Fibroblast of lung (primary cell): Measurements from ENCODE around the gene FHIT. TPM values are rescaled to one million over a fixed set of nuclear protein-coding genes. Genes with fewer than 3 reads are reported as not detected.

Experiments used
- DNase-seq, 2 donors: peaks; one replicate each; pipeline versions ENCODE4 v3.0.0 to v3.0.0-alpha.2; 2010; ENCODE audit warnings: low read depth in 2 of 2
- H2AFZ ChIP-seq: 2 replicates; pipeline ENCODE4 v1.5.1; 2012; ENCODE audit warnings: low read length, control low read depth, inconsistent platforms
- H3K27ac ChIP-seq: 2 replicates; pipeline ENCODE4 v1.5.1; 2011; ENCODE audit warnings: low read length, control low read depth; ENCODE audit not compliant: insufficient read depth
- H3K27me3 ChIP-seq: 2 replicates; pipeline ENCODE4 v1.5.1; 2011; ENCODE audit warnings: mild to moderate bottlenecking, low read length; ENCODE audit not compliant: control insufficient read depth, insufficient read depth
- H3K36me3 ChIP-seq: 2 replicates; pipeline ENCODE4 v1.5.1; 2011; ENCODE audit warnings: low read length; ENCODE audit not compliant: control insufficient read depth, insufficient read depth
- H3K4me1 ChIP-seq: 2 replicates; pipeline ENCODE4 v1.5.1; 2011; ENCODE audit warnings: low read length; ENCODE audit not compliant: control insufficient read depth, insufficient read depth; ENCODE audit errors: extremely low read depth
- H3K4me2 ChIP-seq: 2 replicates; pipeline ENCODE4 v1.5.1; 2011; ENCODE audit warnings: low read length, control low read depth; ENCODE audit not compliant: insufficient read depth; ENCODE audit errors: extremely low read depth
- H3K4me3 ChIP-seq, 4 experiments: fragments of 200-600 bp in 1 of 4; sonication (generic) in 1 of 4; replicated peaks in 1 of 4; 2 replicates each; pipeline ENCODE4 v1.5.1; 2011 to 2016; ENCODE audit warnings: low read length in 4 of 4, low read depth in 3 of 4, mild to moderate bottlenecking in 3 of 4, control low read depth in 2 of 4, inconsistent platforms in 1 of 4, mixed read lengths in 1 of 4; ENCODE audit not compliant: insufficient read depth in 1 of 4; ENCODE audit errors: control extremely low read depth in 1 of 4
- H3K79me2 ChIP-seq: 2 replicates; pipeline ENCODE4 v1.5.1; 2012; ENCODE audit warnings: mild to moderate bottlenecking, low read length, inconsistent platforms; ENCODE audit not compliant: control insufficient read depth, insufficient read depth
- H3K9ac ChIP-seq: 2 replicates; pipeline ENCODE4 v1.5.1; 2011; ENCODE audit warnings: mild to moderate bottlenecking, low read length, control low read depth; ENCODE audit not compliant: insufficient read depth
- H3K9me3 ChIP-seq: 2 replicates; pipeline ENCODE4 v1.5.1; 2012; ENCODE audit warnings: low read depth, low read length; ENCODE audit not compliant: control insufficient read depth, insufficient read depth
- H4K20me1 ChIP-seq: 2 replicates; pipeline ENCODE4 v1.5.1; 2011; ENCODE audit warnings: low read length; ENCODE audit not compliant: control insufficient read depth, insufficient read depth; ENCODE audit errors: extremely low read depth
- EZH2 ChIP-seq: IDR thresholded peaks from 2 replicates; pipeline ENCODE4 v1.5.1; 2012; ENCODE audit warnings: low read length, control low read depth, mild to moderate bottlenecking; ENCODE audit errors: missing control alignments
- polyA plus RNA-seq, 2 donors: library from polyadenylated mRNA; depleted of rRNA in 1 of 2; stranded (reverse) in 1 of 2; unstranded in 1 of 2; fragments of >200 nt; gene quantifications; 2 replicates each; pipeline ENCODE4 v1.2.1, GENCODE V29; 2011 to 2012; ENCODE audit warnings: missing spikeins in 1 of 2
- total RNA-seq: library from RNA; depleted of rRNA; stranded (reverse); fragments of >200 nt; gene quantifications from 2 replicates; pipeline ENCODE4 v1.2.1, GENCODE V29; 2014
- TF ChIP-seq, protein P1 (sequence below), 2 donors: IDR thresholded peaks in 1 of 2; conservative IDR thresholded peaks in 1 of 2; 1 replicate in 1 of 2; 2 replicates in 1 of 2; pipeline ENCODE4 v1.5.1; 2011 to 2012; ENCODE audit warnings: low read length in 2 of 2, control low read depth in 1 of 2, inconsistent platforms in 1 of 2, low read depth in 1 of 2, mild to moderate bottlenecking in 1 of 2

The FHIT gene
- total and polyA plus RNA-seq, 2 donors (not counting 1 experiment from before 2014, with no cell fraction given): 0.79 to 2.1 TPM

DNA sequence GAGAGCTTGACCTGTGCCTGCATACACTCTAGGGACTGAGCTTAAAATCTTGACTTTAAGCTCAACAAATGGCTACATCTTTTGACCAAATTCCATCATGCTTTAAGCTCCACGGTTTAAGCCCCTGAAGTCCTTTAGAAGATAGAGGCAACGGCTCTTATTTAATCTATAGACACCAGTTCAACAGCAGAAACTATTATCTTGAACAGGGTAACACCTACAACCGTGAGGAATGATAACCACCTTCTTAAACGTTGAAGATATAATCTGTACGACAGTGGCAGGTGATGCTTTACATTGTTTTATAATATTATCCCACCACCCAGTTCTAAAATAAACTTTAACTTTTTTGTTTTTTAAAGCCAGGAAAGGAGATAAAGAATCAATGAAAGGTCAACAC, 1007.8 kb downstream of the FHIT start:
- H3K36me3 ChIP-seq: no peaks in the 10 kb centered on the region
- no peaks in the 10 kb centered on the region for H4K20me1 ChIP-seq
- no peaks in the 10 kb centered on the region for H3K79me2 ChIP-seq
- H3K4me2 ChIP-seq: no peak overlapping the region
- H3K27ac ChIP-seq: no peak overlapping the region
- no peaks in the 10 kb centered on the region for H3K9me3 ChIP-seq
- TF ChIP-seq, protein P1, sequence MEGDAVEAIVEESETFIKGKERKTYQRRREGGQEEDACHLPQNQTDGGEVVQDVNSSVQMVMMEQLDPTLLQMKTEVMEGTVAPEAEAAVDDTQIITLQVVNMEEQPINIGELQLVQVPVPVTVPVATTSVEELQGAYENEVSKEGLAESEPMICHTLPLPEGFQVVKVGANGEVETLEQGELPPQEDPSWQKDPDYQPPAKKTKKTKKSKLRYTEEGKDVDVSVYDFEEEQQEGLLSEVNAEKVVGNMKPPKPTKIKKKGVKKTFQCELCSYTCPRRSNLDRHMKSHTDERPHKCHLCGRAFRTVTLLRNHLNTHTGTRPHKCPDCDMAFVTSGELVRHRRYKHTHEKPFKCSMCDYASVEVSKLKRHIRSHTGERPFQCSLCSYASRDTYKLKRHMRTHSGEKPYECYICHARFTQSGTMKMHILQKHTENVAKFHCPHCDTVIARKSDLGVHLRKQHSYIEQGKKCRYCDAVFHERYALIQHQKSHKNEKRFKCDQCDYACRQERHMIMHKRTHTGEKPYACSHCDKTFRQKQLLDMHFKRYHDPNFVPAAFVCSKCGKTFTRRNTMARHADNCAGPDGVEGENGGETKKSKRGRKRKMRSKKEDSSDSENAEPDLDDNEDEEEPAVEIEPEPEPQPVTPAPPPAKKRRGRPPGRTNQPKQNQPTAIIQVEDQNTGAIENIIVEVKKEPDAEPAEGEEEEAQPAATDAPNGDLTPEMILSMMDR (conservative IDR thresholded peaks at IDR 0.05 in 1 of 2, IDR thresholded peaks at IDR 0.05 in 1 of 2; ENCODE audit: low read depth in 1 of 2, low read length in 2 of 2): no peak
- no peak for TF ChIP-seq EZH2
- H3K27me3 ChIP-seq: no peaks in the 10 kb centered on the region
- no peak overlapping the region for H3K4me3 ChIP-seq
- no peaks in the 10 kb centered on the region for H3K4me1 ChIP-seq
- no peak for DNase-seq
- H2AFZ ChIP-seq: no peak overlapping the region
- H3K9ac ChIP-seq: no peak overlapping the region

DNA sequence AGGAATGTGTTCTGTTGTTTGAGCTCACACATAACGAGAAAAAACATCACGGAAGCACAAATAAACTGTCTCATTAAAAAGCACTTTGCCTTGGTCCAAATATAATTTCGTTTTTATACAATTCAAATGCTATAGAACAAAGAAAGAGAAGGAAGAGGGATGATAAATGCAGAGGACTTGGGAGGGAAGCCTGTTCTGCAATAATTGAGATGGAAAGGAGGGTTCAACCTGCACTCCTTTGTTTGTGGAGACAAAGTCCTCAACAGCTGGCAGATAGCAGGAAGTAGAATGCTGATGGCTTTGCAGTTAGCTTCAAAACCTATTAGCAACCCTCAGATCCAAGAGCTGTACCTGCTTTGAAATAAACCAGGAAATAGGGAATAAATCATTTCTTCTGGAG, 1010.8 kb downstream of the FHIT start:
- no peaks in the 10 kb centered on the region for H3K9me3 ChIP-seq
- DNase-seq: no peak
- H3K4me1 ChIP-seq: no peaks in the 10 kb centered on the region
- H3K27me3 ChIP-seq: no peaks in the 10 kb centered on the region
- no peak overlapping the region for H3K4me3 ChIP-seq
- no peak overlapping the region for H2AFZ ChIP-seq
- H3K4me2 ChIP-seq: no peak overlapping the region
- H3K9ac ChIP-seq: no peak overlapping the region
- no peaks in the 10 kb centered on the region for H4K20me1 ChIP-seq
- no peaks in the 10 kb centered on the region for H3K79me2 ChIP-seq
- no peak overlapping the region for H3K27ac ChIP-seq
- TF ChIP-seq EZH2: no peak
- TF ChIP-seq, protein P1 (conservative IDR thresholded peaks at IDR 0.05 in 1 of 2, IDR thresholded peaks at IDR 0.05 in 1 of 2; ENCODE audit: low read depth in 1 of 2, low read length in 2 of 2): no peak
- H3K36me3 ChIP-seq: no peaks in the 10 kb centered on the region

GRCh38 chr3:60238550-60238949, 1012.7 kb downstream of the FHIT start:
- Histone ChIP-seq H3K79me2 (no peaks in the 10 kb centered on the region), H2AFZ (no peak overlapping the region), H3K4me3 (no peak overlapping the region), H3K4me1 (no peaks in the 10 kb centered on the region), H3K9ac (no peak overlapping the region), H3K4me2 (no peak overlapping the region), H3K9me3 (no peaks in the 10 kb centered on the region), H4K20me1 (no peaks in the 10 kb centered on the region), H3K36me3 (no peaks in the 10 kb centered on the region), H3K27ac (no peak overlapping the region), H3K27me3 (no peaks in the 10 kb centered on the region)
- no peak for DNase-seq
- TF ChIP-seq EZH2: no peak
- TF ChIP-seq, protein P1 (conservative IDR thresholded peaks at IDR 0.05 in 1 of 2, IDR thresholded peaks at IDR 0.05 in 1 of 2; ENCODE audit: low read depth in 1 of 2, low read length in 2 of 2): no peak
